ENCODE data around the gene ADPRH.

DNA sequence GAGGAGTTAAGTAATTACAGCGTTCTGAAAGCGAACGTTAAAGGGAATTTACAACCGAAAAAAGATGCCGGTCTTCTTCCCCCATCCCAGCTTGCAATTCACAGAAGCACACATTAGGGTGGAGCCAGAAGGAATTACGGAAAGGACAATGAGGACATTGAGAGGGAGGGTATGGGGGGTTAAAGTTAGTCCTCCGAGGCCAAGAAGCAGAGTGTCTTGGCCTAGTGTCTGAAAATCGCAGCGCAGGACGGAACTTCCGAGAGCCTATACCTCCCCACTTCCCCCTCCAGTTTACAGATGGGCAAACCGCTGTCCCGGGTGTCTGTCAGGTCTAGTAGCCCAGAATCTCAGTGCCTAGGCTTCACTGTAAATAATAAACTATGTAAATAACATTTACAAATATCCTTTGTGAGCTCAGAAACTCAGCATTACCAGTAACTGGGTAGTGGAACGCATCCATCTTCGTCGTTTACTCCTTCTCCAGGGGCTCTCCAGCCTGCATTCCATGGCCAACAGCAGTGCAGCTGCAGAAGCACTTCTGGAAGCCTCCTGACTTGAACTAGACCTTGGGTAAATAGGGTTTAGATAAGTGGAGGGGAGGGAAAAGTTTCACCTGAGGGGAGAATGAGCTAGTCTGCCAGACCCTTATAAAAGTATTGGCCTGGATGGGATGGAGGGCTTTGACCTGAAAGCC lies 922 bp downstream of the ADPRH start:
- TF ChIP-seq, protein P1, sequence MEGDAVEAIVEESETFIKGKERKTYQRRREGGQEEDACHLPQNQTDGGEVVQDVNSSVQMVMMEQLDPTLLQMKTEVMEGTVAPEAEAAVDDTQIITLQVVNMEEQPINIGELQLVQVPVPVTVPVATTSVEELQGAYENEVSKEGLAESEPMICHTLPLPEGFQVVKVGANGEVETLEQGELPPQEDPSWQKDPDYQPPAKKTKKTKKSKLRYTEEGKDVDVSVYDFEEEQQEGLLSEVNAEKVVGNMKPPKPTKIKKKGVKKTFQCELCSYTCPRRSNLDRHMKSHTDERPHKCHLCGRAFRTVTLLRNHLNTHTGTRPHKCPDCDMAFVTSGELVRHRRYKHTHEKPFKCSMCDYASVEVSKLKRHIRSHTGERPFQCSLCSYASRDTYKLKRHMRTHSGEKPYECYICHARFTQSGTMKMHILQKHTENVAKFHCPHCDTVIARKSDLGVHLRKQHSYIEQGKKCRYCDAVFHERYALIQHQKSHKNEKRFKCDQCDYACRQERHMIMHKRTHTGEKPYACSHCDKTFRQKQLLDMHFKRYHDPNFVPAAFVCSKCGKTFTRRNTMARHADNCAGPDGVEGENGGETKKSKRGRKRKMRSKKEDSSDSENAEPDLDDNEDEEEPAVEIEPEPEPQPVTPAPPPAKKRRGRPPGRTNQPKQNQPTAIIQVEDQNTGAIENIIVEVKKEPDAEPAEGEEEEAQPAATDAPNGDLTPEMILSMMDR (IDR thresholded peaks at IDR 0.05; ENCODE audit: insufficient read depth, low read depth, low read length): no peak
- no peak for TF ChIP-seq EZH2 (IDR thresholded peaks at IDR 0.05; ENCODE audit: insufficient read depth, low read length)
